ENCODE results near the gene MAP3K3. TPM values are rescaled to one million over a fixed set of nuclear protein-coding genes. Genes with fewer than 3 reads are reported as not detected.
A peak's percentile ranks its signal among the peaks of the same experiment; 100 is the strongest.

MAP3K3 gene
- total and polyA plus RNA-seq, 9 of the 15 experiments (the other 6 are each of a cell fraction or from before 2014, with no cell fraction given) = 0.69 to 16.5 (median 12.1) TPM

GRCh38 chr17:63600569-63601438, 21.4 kb upstream of the MAP3K3 start, which contains the start of gene TACO1 (continued):
- 0 out of 4 replicates have a peak, but pooled peaks of 1 of the 2 experiments have one; percentile 37 for TF ChIP-seq ZMIZ1 (IDR thresholded peaks at IDR 0.05; ENCODE audit: low read depth in 2 of 2, low read length in 2 of 2)
- TF ChIP-seq GABPA (tag; conservative IDR thresholded peaks at IDR 0.05; ENCODE audit: low read depth) = peak; percentile 100
- no peak for TF ChIP-seq BRF2 (IDR thresholded peaks at IDR 0.05; ENCODE audit: borderline replicate concordance, insufficient read depth, insufficient read length)
- no peak for TF ChIP-seq ZC3H4 (CRISPR knock-in tag; IDR thresholded peaks at IDR 0.05; ENCODE audit: borderline replicate concordance)
- TF ChIP-seq GABPB1 (CRISPR knock-in tag; IDR thresholded peaks at IDR 0.05) = peak; percentile 99
- TF ChIP-seq ZNF551 (CRISPR knock-in tag; IDR thresholded peaks at IDR 0.05) = no peak
- TF ChIP-seq DIDO1 (tag; IDR thresholded peaks at IDR 0.05; ENCODE audit: low read depth) = peak; percentile 99
- no peak for TF ChIP-seq NFE2L1 (tag; IDR thresholded peaks at IDR 0.05; ENCODE audit: borderline replicate concordance, low read depth)
- 0 out of 2 replicates have a peak, but pooled peaks have one; percentile 21 for TF ChIP-seq ZBTB12 (CRISPR knock-in tag; IDR thresholded peaks at IDR 0.05)
- TF ChIP-seq CEBPB (tag; IDR thresholded peaks at IDR 0.05) = no peak
- TF ChIP-seq MLLT1 (IDR thresholded peaks at IDR 0.05) = peak in 1 of 2 experiments; percentile 11; a peak in 1 of 4 replicates
- TF ChIP-seq HINFP (tag; conservative IDR thresholded peaks at IDR 0.05; ENCODE audit: low read depth) = no peak
- TF ChIP-seq NFIC (IDR thresholded peaks at IDR 0.05) = peak; percentile 83
- no peak for TF ChIP-seq ARID1B (IDR thresholded peaks at IDR 0.05)
- no peak for TF ChIP-seq USF2 (CRISPR knock-in tag; IDR thresholded peaks at IDR 0.05)
